Naive thymus-derived CD4-positive, alpha-beta T cell (primary cell): ENCODE data around the gene LTBP2. TPM values are rescaled to one million over a fixed set of nuclear protein-coding genes. Genes with fewer than 3 reads are reported as not detected.

ENCODE experiments used
- ATAC-seq: fragments of 150-1000 bp; cut with Tn5 transposase; 2 replicates; pipeline ENCODE4 v1.10.0; 2021; ENCODE audit warnings: mild to moderate bottlenecking, moderate library complexity
- CTCF ChIA-PET: fragments of 350-600 bp; sonication (Branson Sonifier 250); formaldehyde crosslinking; loops from one replicate; lab custom pipeline; 2021; ENCODE audit warnings: antibody characterized with exemption; lab: Charles Lee
- POLR2A ChIA-PET: fragments of 350-600 bp; sonication (Branson Sonifier 250); formaldehyde crosslinking; loops from one replicate; lab custom pipeline; 2021; ENCODE audit warnings: antibody characterized with exemption, inconsistent platforms; lab: Charles Lee
- DNase-seq, 9 donors: peaks; one replicate each; pipeline versions ENCODE4 v3.0.0 to v3.0.0-alpha.2; 2020 to 2022; ENCODE audit warnings: mixed read lengths in 1 of 9
- H3K27ac ChIP-seq: one replicate; pipeline ENCODE4 v1.7.0; 2013; ENCODE audit warnings: mild to moderate bottlenecking, low read depth, low read length, moderate library complexity
- H3K27me3 ChIP-seq, 2 donors: one replicate each; pipeline ENCODE4 v1.7.0; 2013; ENCODE audit warnings: low read length in 2 of 2, mild to moderate bottlenecking in 2 of 2, moderate library complexity in 2 of 2; ENCODE audit not compliant: control insufficient read depth in 2 of 2, insufficient read depth in 2 of 2
- H3K36me3 ChIP-seq, 3 experiments: 1 replicate in 2 of 3; 2 replicates in 1 of 3; pipeline ENCODE4 v1.7.0; 2013; ENCODE audit warnings: low read length in 3 of 3, mild to moderate bottlenecking in 3 of 3, moderate library complexity in 1 of 3; ENCODE audit not compliant: insufficient read depth in 3 of 3, control insufficient read depth in 2 of 3
- H3K4me1 ChIP-seq, 2 donors: one replicate each; pipeline ENCODE4 v1.7.0; 2013; ENCODE audit warnings: low read length in 2 of 2, mild to moderate bottlenecking in 2 of 2, moderate library complexity in 1 of 2; ENCODE audit not compliant: control insufficient read depth in 2 of 2, insufficient read depth in 2 of 2
- H3K4me3 ChIP-seq: 2 replicates; pipeline ENCODE4 v1.7.0; 2013; ENCODE audit warnings: mild to moderate bottlenecking, low read length
- H3K9me3 ChIP-seq, 3 experiments: 1 replicate in 2 of 3; 2 replicates in 1 of 3; pipeline ENCODE4 v1.7.0; 2013; ENCODE audit warnings: low read length in 3 of 3; ENCODE audit not compliant: control insufficient read depth in 2 of 3
- H3K27ac Mint-ChIP-seq, 9 donors: one replicate each; pipeline ENCODE4 v1.8.0; 2020 to 2022; ENCODE audit warnings: mixed read lengths in 9 of 9, mild to moderate bottlenecking in 8 of 9, moderate library complexity in 5 of 9, inconsistent platforms in 2 of 9
- H3K27me3 Mint-ChIP-seq, 5 donors: one replicate each; pipeline ENCODE4 v1.8.0; 2021 to 2022; ENCODE audit warnings: mixed read lengths in 5 of 5, mild to moderate bottlenecking in 1 of 5
- H3K36me3 Mint-ChIP-seq, 5 donors: one replicate each; pipeline ENCODE4 v1.8.0; 2020 to 2022; ENCODE audit warnings: mixed read lengths in 5 of 5, mild to moderate bottlenecking in 3 of 5, inconsistent platforms in 1 of 5
- H3K4me1 Mint-ChIP-seq, 7 donors: one replicate each; pipeline ENCODE4 v1.8.0; 2020 to 2022; ENCODE audit warnings: mixed read lengths in 7 of 7, mild to moderate bottlenecking in 3 of 7, inconsistent platforms in 1 of 7
- H3K4me3 Mint-ChIP-seq, 10 donors: one replicate each; pipeline ENCODE4 v1.8.0; 2020 to 2022; ENCODE audit warnings: mild to moderate bottlenecking in 10 of 10, mixed read lengths in 10 of 10, moderate library complexity in 6 of 10, inconsistent platforms in 2 of 10
- H3K9me3 Mint-ChIP-seq, 11 donors: one replicate each; pipeline ENCODE4 v1.8.0; 2020 to 2022; ENCODE audit warnings: mixed read lengths in 11 of 11, mild to moderate bottlenecking in 4 of 11, inconsistent platforms in 1 of 11, moderate library complexity in 1 of 11
- intact Hi-C, 2 donors: fragments of 100-400 bp; cut with micrococcal nuclease; formaldehyde crosslinking; loops; one replicate each; pipeline ENCODE4 v1.15.1; 2023
- polyA plus RNA-seq, 2 donors: library from polyadenylated mRNA; unstranded; fragments of 300-500 nt; fragmentation: Illumina TruSeq; gene quantifications; one replicate each; pipeline ENCODE4 v1.2.3, GENCODE V29; 2021
- total RNA-seq, 6 experiments: library from RNA in 5 of 6; stranded (reverse) in 5 of 6; gene quantifications; 1 replicate in 5 of 6; 2 replicates in 1 of 6; pipeline ENCODE4 v1.2.3 and lab custom pipeline; 2021 to 2026

The LTBP2 gene
- total and polyA plus RNA-seq, 7 experiments from 2014 or later = 0.07 to 1.1 (median 0.27) TPM

DNA sequence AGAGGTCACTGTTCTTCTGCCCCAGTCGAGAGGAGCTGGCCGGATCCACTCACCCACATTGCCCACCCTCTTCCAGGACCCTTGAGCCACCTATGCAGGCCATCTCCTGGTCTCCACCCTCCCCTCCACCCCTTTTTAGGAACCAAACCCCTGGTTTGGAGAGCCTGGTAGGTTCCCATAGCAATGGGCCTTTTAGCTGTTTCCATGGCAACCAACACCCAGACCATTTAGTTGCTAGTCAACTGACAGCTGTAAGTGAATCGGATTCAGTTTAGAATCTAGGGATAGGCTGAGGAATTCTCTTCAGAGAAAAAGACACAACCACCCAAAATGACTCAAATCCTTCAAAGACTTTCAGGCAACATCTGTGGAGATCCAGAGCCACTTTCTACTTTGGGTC lies 135.4 kb downstream of the LTBP2 start:
- Mint-ChIP-seq H3K36me3 (peaks cover 0 to 66% (median 27%) of the 10 kb centered on the region in 5 donors), H3K4me1 (peaks cover 0 to 6% (median 0%) of the 10 kb centered on the region in 7 donors), H3K9me3 (peaks cover 0 to 2% (median 0%) of the 10 kb centered on the region in 11 donors), H3K4me3 (no peak overlapping the region), H3K27me3 (no peaks in the 10 kb centered on the region), H3K27ac (no peak overlapping the region)
- peaks cover 0 to 39% (median 5%) of the 10 kb centered on the region in 3 experiments for H3K36me3 ChIP-seq
- no peak overlapping the region for H3K4me3 ChIP-seq
- no peaks in the 10 kb centered on the region for H3K4me1 ChIP-seq
- ChIA-PET CTCF (no interaction called here), POLR2A (no interaction called here)
- H3K27me3 ChIP-seq = no peaks in the 10 kb centered on the region
- no peak overlapping the region for H3K27ac ChIP-seq
- H3K9me3 ChIP-seq = no peaks in the 10 kb centered on the region
- no peak for DNase-seq
- intact Hi-C loops = no loop called here
- ATAC-seq = no peak

DNA sequence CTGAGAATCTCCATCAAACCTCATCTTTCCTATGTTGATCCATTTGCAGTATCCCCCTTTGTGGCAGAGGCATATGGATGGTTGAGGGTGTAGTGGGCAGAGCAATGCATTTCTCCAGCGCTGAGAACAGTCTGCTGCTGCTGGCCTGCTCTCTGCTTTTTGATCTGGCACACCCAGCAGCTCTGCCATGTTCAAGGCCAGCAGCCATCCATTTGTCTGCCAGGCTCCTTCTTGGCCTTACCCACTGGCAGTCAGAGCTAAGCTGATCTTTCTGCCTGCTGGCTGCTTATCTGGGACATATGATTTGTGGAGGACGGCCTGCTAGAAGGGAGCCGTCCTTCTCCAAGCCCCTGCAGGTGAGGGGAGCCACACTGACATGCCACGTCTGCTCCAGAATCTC lies 135.9 kb downstream of the LTBP2 start:
- H3K4me1 Mint-ChIP-seq = peaks cover 0 to 6% (median 0%) of the 10 kb centered on the region in 7 donors
- H3K36me3 Mint-ChIP-seq = peaks cover 0 to 63% (median 23%) of the 10 kb centered on the region in 5 donors
- H3K27me3 Mint-ChIP-seq = no peaks in the 10 kb centered on the region
- no peak overlapping the region for H3K4me3 Mint-ChIP-seq
- no peak overlapping the region for H3K4me3 ChIP-seq
- ATAC-seq (no peak), DNase-seq (no peak)
- peaks cover 0 to 2% (median 0%) of the 10 kb centered on the region in 11 donors for H3K9me3 Mint-ChIP-seq
- H3K27me3 ChIP-seq = no peaks in the 10 kb centered on the region
- intact Hi-C loops = no loop called here
- H3K27ac ChIP-seq = no peak overlapping the region
- no peaks in the 10 kb centered on the region for H3K9me3 ChIP-seq
- ChIA-PET POLR2A (no interaction called here), CTCF (no interaction called here)
- H3K27ac Mint-ChIP-seq = no peak overlapping the region
- H3K4me1 ChIP-seq = no peaks in the 10 kb centered on the region
- H3K36me3 ChIP-seq = peaks cover 0 to 34% (median 5%) of the 10 kb centered on the region in 3 experiments

DNA sequence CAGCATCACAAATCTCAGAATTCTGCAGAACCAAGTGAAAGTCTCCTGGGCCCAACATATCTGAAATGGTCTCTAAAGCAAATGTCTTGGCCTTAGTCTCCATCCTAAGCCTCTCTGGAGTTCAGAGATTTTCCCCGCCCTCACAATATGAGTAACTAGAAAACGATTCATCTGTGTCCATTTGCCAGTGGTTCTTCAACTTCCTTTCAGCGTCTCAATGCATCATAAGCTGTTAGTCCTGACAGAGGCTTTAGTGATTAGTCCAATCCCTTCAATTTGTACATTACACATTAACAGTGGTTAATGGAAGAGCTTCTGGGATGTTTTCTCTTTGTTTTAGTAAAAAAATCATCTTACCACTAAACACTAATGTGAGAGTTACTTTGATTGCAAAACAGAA lies 136.4 kb downstream of the LTBP2 start:
- H3K4me3 Mint-ChIP-seq = no peak overlapping the region
- ChIA-PET POLR2A (no interaction called here), CTCF (no interaction called here)
- H3K27ac Mint-ChIP-seq = no peak overlapping the region
- no peak for ATAC-seq
- peaks cover 0 to 2% (median 0%) of the 10 kb centered on the region in 11 donors for H3K9me3 Mint-ChIP-seq
- no peak for DNase-seq
- intact Hi-C loops = no loop called here
- H3K36me3 Mint-ChIP-seq = peaks cover 0 to 63% (median 22%) of the 10 kb centered on the region in 5 donors
- H3K27me3 ChIP-seq = no peaks in the 10 kb centered on the region
- H3K27me3 Mint-ChIP-seq = no peaks in the 10 kb centered on the region
- H3K4me3 ChIP-seq = no peak overlapping the region
- H3K36me3 ChIP-seq = peaks cover 0 to 32% (median 5%) of the 10 kb centered on the region in 3 experiments
- peaks cover 0 to 6% (median 0%) of the 10 kb centered on the region in 7 donors for H3K4me1 Mint-ChIP-seq
- H3K27ac ChIP-seq = no peak overlapping the region
- H3K9me3 ChIP-seq = no peaks in the 10 kb centered on the region
- no peaks in the 10 kb centered on the region for H3K4me1 ChIP-seq

DNA sequence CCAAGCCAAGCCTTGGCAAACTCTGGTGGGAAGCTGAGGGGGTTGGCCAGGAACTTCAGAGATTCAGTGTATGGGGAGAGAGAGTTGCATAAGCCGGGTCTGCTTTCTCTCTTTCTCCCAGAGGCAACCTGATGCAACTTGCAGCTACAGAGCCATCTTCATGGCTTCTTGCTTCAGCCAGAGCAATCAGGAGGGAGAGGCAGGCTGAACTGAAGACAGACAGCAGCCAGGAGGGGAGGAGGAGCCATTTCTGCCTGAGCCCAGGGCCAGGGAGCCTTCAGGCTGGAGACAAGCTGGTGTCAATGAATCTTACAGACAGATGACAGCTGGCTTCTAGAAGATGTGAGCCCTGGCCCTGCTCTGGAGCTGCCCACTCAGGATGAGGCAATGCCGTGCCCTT lies 137.7 kb downstream of the LTBP2 start:
- POLR2A ChIA-PET = interaction anchor here (0.5 kb wide), 1 partner anchor 306 kb away, joined by 3 read pairs; no protein-coding TSS in a partner anchor
- no peaks in the 10 kb centered on the region for H3K9me3 ChIP-seq
- Mint-ChIP-seq H3K27me3 (no peaks in the 10 kb centered on the region), H3K9me3 (peaks cover 0 to 2% (median 0%) of the 10 kb centered on the region in 11 donors), H3K4me1 (peaks cover 0 to 6% (median 0%) of the 10 kb centered on the region in 7 donors), H3K4me3 (no peak overlapping the region), H3K36me3 (peaks cover 0 to 50% (median 19%) of the 10 kb centered on the region in 5 donors), H3K27ac (no peak overlapping the region)
- no peak for ATAC-seq
- CTCF ChIA-PET = interaction anchor here (0.6 kb wide), 1 partner anchor 1660 kb away, joined by 5 read pairs; no protein-coding TSS in a partner anchor
- H3K27ac ChIP-seq = no peak overlapping the region
- intact Hi-C loops = no loop called here
- no peak for DNase-seq
- no peaks in the 10 kb centered on the region for H3K4me1 ChIP-seq
- H3K4me3 ChIP-seq = no peak overlapping the region
- no peaks in the 10 kb centered on the region for H3K27me3 ChIP-seq
- H3K36me3 ChIP-seq = peaks cover 0 to 20% (median 5%) of the 10 kb centered on the region in 3 experiments

DNA sequence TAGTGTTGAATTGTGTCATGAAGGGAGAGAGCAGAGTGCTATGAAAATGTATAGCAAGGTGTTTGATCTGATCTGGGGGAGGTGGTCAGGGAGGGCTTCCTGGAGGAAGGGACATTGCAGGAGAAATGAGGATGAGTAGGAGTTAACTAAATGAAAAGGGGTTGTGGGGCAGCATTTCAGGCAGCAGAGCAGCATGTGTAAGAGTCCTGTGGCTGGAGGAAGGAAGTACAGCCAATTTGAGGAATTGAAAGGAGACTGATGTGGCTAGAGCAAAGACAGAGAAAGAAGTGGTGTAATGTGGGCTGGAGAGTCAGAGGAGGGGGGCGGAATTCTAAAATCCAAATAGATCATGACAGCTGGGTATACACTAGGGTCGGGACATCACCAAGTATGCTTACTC lies 139.4 kb downstream of the LTBP2 start:
- no peak overlapping the region for H3K4me3 Mint-ChIP-seq
- H3K27ac Mint-ChIP-seq = no peak overlapping the region
- Histone ChIP-seq H3K27ac (no peak overlapping the region), H3K4me1 (no peaks in the 10 kb centered on the region), H3K36me3 (peaks cover 0 to 15% (median 0%) of the 10 kb centered on the region in 3 experiments), H3K9me3 (no peaks in the 10 kb centered on the region), H3K27me3 (no peaks in the 10 kb centered on the region), H3K4me3 (no peak overlapping the region)
- DNase-seq (no peak), ATAC-seq (no peak)
- H3K36me3 Mint-ChIP-seq = peaks cover 0 to 40% (median 16%) of the 10 kb centered on the region in 5 donors
- peaks cover 0 to 6% (median 0%) of the 10 kb centered on the region in 7 donors for H3K4me1 Mint-ChIP-seq
- ChIA-PET POLR2A (no interaction called here), CTCF (no interaction called here)
- H3K27me3 Mint-ChIP-seq = no peaks in the 10 kb centered on the region
- intact Hi-C loops = no loop called here
- H3K9me3 Mint-ChIP-seq = peaks cover 0 to 2% (median 0%) of the 10 kb centered on the region in 11 donors

DNA sequence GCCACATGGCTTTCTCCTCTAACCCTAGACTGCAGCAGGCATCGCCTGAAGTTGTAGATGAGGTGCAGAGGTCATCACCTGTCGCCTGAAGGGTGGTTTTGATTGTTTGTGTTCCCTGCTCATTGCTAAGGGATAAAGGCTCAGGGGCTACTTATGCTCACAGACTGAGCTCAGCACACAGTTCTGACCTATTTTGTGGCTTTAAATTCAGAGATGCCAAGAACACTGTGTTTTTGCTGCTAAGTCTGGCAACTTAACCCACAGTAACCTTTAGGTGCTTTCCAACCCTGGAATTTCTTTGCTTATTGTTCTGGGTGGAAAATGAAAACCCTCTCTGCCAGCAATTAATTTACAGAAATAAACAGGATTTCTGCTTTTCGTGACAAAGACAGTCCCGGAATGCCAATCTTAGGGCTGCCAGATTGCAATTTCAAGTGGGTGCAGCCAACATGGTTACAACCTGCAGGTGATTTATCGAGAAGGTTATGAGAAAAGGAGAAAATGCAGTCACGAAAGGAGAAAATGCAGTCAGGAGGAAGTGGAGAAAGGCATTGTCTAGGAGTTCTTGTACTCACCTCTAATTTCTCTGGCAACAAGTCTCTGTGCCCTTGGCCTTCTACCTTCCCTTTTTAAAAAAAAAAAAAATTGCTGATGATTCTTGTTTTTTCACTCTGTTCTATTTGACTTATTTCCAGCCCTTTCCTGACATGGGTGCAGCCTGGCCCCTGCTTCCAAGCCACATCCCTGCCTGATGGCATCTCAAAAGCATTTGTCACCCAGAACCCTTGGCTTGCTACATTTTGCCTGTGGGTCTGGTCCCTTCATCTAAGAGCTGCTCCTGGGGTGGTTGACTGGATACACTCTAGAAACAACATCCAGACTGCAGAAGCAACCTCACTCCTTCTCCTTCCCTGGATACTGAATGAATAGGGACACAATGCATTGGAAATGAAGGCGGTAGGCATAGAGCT lies 142.2 kb downstream of the LTBP2 start:
- no peak overlapping the region for H3K4me3 Mint-ChIP-seq
- H3K4me1 Mint-ChIP-seq = peaks cover 0 to 2% (median 0%) of the 10 kb centered on the region in 7 donors
- Histone ChIP-seq H3K4me3 (no peak overlapping the region), H3K27ac (no peak overlapping the region), H3K9me3 (no peaks in the 10 kb centered on the region), H3K4me1 (no peaks in the 10 kb centered on the region), H3K36me3 (peaks cover 0 to 9% (median 0%) of the 10 kb centered on the region in 3 experiments), H3K27me3 (no peaks in the 10 kb centered on the region)
- H3K9me3 Mint-ChIP-seq = peaks cover 0 to 2% (median 0%) of the 10 kb centered on the region in 11 donors
- ATAC-seq (no peak), DNase-seq (no peak)
- no peaks in the 10 kb centered on the region for H3K27me3 Mint-ChIP-seq
- intact Hi-C loops = no loop called here
- POLR2A ChIA-PET = no interaction called here
- H3K36me3 Mint-ChIP-seq = peaks cover 0 to 27% (median 11%) of the 10 kb centered on the region in 5 donors
- CTCF ChIA-PET = interaction anchor here (0.6 kb wide), 1 partner anchor 1973 kb away, joined by 3 read pairs; no protein-coding TSS in a partner anchor
- H3K27ac Mint-ChIP-seq = no peak overlapping the region
